Astrocyte (in vitro differentiated cells and primary cell): ENCODE measurements around the gene EVA1B.

Experiments
- CTCF ChIP-seq: IDR thresholded peaks from 2 replicates; pipeline ENCODE4 v1.5.1; 2011; ENCODE audit warnings: low read depth, mild to moderate bottlenecking, inconsistent platforms, low read length, moderate library complexity; ENCODE audit not compliant: insufficient read depth
- EZH2 ChIP-seq: IDR thresholded peaks from 2 replicates; pipeline ENCODE4 v1.6.1; 2012; ENCODE audit warnings: mild to moderate bottlenecking, low read length, inconsistent platforms; ENCODE audit not compliant: insufficient read depth

GRCh38 chr1:36304970-36305914, 18.2 kb downstream of the EVA1B start:
- TF ChIP-seq CTCF (no peak), EZH2 (no peak)
